Measurements from ENCODE around the gene ITPRID1. TPM values are rescaled to one million over a fixed set of nuclear protein-coding genes. Genes with fewer than 3 reads are reported as not detected.

The ITPRID1 gene
- total and polyA plus RNA-seq, 9 of the 15 experiments (the other 6 are each of a cell fraction or from before 2014, with no cell fraction given): not detected

- CTCF ChIA-PET (ENCODE audit: low intra/inter-chr PET ratio): no interaction called here
- ATAC-seq: no peak
- Histone ChIP-seq H2AFZ (ENCODE audit: low read depth, low read length) (no peak overlapping the region), H3K9me3 (replicated peaks; ENCODE audit: control insufficient read depth, insufficient read depth, low read depth, low read length) (no peaks in the 10 kb centered on the region), H3K4me1 (replicated peaks in 1 of 2; ENCODE audit: control insufficient read depth in 2 of 2, insufficient read depth in 2 of 2, low read length in 2 of 2) (no peaks in the 10 kb centered on the region), H3K27ac (ENCODE audit: extremely low read depth, low read depth, low read length) (no peak overlapping the region), H3K9ac (ENCODE audit: insufficient read depth in 1 of 2, low read depth in 2 of 2, low read length in 2 of 2) (no peak overlapping the region), H3K79me2 (ENCODE audit: control insufficient read depth, insufficient read depth, low read length) (no peaks in the 10 kb centered on the region), H3K27me3 (ENCODE audit: control insufficient read depth in 2 of 2, insufficient read depth in 2 of 2, low read length in 2 of 2) (no peaks in the 10 kb centered on the region), H4K20me1 (replicated peaks; ENCODE audit: control insufficient read depth, insufficient read depth, low read length) (no peaks in the 10 kb centered on the region), H3K4me3 (no peak overlapping the region), H3K4me2 (ENCODE audit: insufficient read depth, low read length) (no peak overlapping the region), H3K36me3 (ENCODE audit: control insufficient read depth, insufficient read depth, low read length) (no peaks in the 10 kb centered on the region), H3K9me1 (ENCODE audit: control insufficient read depth, insufficient read depth, low read length) (no peaks in the 10 kb centered on the region)
- FAIRE-seq: no peak
- TF ChIP-seq ZNF589 (CRISPR knock-in tag; IDR thresholded peaks at IDR 0.05; ENCODE audit: low read depth) (no peak), HINFP (tag; conservative IDR thresholded peaks at IDR 0.05; ENCODE audit: low read depth) (no peak), ZNF23 (CRISPR knock-in tag; IDR thresholded peaks at IDR 0.05) (no peak), HDAC8 (tag; IDR thresholded peaks at IDR 0.05) (no peak), BRCA1 (IDR thresholded peaks at IDR 0.05) (no peak), BRCA1 (CRISPR knock-in tag; IDR thresholded peaks at IDR 0.05) (no peak), ZC3H8 (IDR thresholded peaks at IDR 0.05) (no peak), CBFA2T2 (conservative IDR thresholded peaks at IDR 0.05) (no peak), SP1 (CRISPR knock-in tag; IDR thresholded peaks at IDR 0.05) (no peak), HDAC2 (IDR thresholded peaks at IDR 0.05) (no peak)
- TF ChIP-seq, protein P1, sequence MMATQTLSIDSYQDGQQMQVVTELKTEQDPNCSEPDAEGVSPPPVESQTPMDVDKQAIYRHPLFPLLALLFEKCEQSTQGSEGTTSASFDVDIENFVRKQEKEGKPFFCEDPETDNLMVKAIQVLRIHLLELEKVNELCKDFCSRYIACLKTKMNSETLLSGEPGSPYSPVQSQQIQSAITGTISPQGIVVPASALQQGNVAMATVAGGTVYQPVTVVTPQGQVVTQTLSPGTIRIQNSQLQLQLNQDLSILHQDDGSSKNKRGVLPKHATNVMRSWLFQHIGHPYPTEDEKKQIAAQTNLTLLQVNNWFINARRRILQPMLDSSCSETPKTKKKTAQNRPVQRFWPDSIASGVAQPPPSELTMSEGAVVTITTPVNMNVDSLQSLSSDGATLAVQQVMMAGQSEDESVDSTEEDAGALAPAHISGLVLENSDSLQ (IDR thresholded peaks at IDR 0.05): no peak
- TF ChIP-seq, protein P2, sequence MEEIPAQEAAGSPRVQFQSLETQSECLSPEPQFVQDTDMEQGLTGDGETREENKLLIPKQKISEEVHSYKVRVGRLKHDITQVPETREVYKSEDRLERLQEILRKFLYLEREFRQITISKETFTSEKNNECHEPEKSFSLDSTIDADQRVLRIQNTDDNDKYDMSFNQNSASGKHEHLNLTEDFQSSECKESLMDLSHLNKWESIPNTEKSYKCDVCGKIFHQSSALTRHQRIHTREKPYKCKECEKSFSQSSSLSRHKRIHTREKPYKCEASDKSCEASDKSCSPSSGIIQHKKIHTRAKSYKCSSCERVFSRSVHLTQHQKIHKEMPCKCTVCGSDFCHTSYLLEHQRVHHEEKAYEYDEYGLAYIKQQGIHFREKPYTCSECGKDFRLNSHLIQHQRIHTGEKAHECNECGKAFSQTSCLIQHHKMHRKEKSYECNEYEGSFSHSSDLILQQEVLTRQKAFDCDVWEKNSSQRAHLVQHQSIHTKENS (CRISPR knock-in tag; IDR thresholded peaks at IDR 0.05): no peak
- no peak for DNase-seq (ENCODE audit: extremely low read depth in 1 of 4, low spot score in 3 of 4)
- 4% methylated on average over 2 of the region's 2 CpGs for WGBS (ENCODE audit: insufficient coverage, low coverage, missing lambda C conversion rate)
- POLR2A ChIA-PET: no interaction called here
- intact Hi-C loops (cut with micrococcal nuclease): no loop called here
- in situ Hi-C loops (cut with MboI): no loop called here
- BruUV-seq (replicated peaks): no TSS peak
Observed at GRCh38 chr7:31583526-31583925, 69.6 kb downstream of the ITPRID1 start.
